Measurements from ENCODE around the gene CEACAM19.
"Not testable (repeated sequence)": the region's sequence is repeated elsewhere in the genome, so short reads cannot be mapped to it uniquely, and the experiment has no call there.

Gene CEACAM19

GRCh38 chr19:44677019-44677811 is 5.9 kb downstream of the CEACAM19 start:
- DNase-seq: no peak

- no peak for DNase-seq
Measured at GRCh38 chr19:44680536-44680935, 9.3 kb downstream of the CEACAM19 start.

- DNase-seq: no peak
Measured at GRCh38 chr19:44681992-44682790, 10.9 kb downstream of the CEACAM19 start.

- no peak for DNase-seq
Measured at GRCh38 chr19:44682807-44683206, 11.5 kb downstream of the CEACAM19 start.

- no peak for DNase-seq
Measured at GRCh38 chr19:44683434-44684210, 12.3 kb downstream of the CEACAM19 start.

GRCh38 chr19:44684396-44684795 is 13.1 kb downstream of the CEACAM19 start:
- DNase-seq: not testable (repeated sequence)

GRCh38 chr19:44684892-44685863 is 13.9 kb downstream of the CEACAM19 start:
- no peak for DNase-seq

GRCh38 chr19:44685877-44686276 is 14.6 kb downstream of the CEACAM19 start:
- no peak for DNase-seq

- no peak for DNase-seq
Measured at GRCh38 chr19:44686896-44687295, 15.6 kb downstream of the CEACAM19 start.

GRCh38 chr19:44687888-44688287 is 16.6 kb downstream of the CEACAM19 start:
- DNase-seq: no peak

GRCh38 chr19:44689290-44690130 is 18.2 kb downstream of the CEACAM19 start:
- peak; percentile 41 for DNase-seq

GRCh38 chr19:44690131-44690440 is 18.8 kb downstream of the CEACAM19 start:
- DNase-seq: no peak

- DNase-seq: no peak
Measured at GRCh38 chr19:44692379-44692721, 21.1 kb downstream of the CEACAM19 start.

GRCh38 chr19:44694184-44694579 is 22.9 kb downstream of the CEACAM19 start:
- DNase-seq: no peak

GRCh38 chr19:44696939-44697669 is 25.8 kb downstream of the CEACAM19 start:
- no peak for DNase-seq

- no peak for DNase-seq
Measured at GRCh38 chr19:44697670-44698034, 26.4 kb downstream of the CEACAM19 start.

- DNase-seq: no peak
Measured at GRCh38 chr19:44698492-44699201, 27.4 kb downstream of the CEACAM19 start, which contains the start of gene CEACAM16. CEACAM16 (plus strand) TSS chr19:44699151; CDS start chr19:44701457, 2,306 bp downstream.

- DNase-seq: no peak
Measured at GRCh38 chr19:44700547-44700946, 29.3 kb downstream of the CEACAM19 start.

- DNase-seq: no peak
Measured at GRCh38 chr19:44701228-44701627, 29.9 kb downstream of the CEACAM19 start.
